Fibroblast of villous mesenchyme (primary cell): Measurements from ENCODE around the gene DLGAP1. TPM values are rescaled to one million over a fixed set of nuclear protein-coding genes. Genes with fewer than 3 reads are reported as not detected.

Experiments used
- DNase-seq: peaks from one replicate; pipeline ENCODE4 v3.0.0-alpha.2; 2010; ENCODE audit warnings: low read depth
- H3K4me3 ChIP-seq: 2 replicates; pipeline ENCODE4 v1.5.1; 2011; ENCODE audit warnings: low read depth, mild to moderate bottlenecking, low read length
- CTCF ChIP-seq: IDR thresholded peaks from 2 replicates; pipeline ENCODE4 v1.5.1; 2012; ENCODE audit warnings: low read depth, mild to moderate bottlenecking, low read length; ENCODE audit not compliant: insufficient read depth
- total RNA-seq: library from RNA; depleted of rRNA; stranded (reverse); fragments of >200 nt; gene quantifications from 2 replicates; pipeline ENCODE4 v1.2.3, GENCODE V29; 2012

The DLGAP1 gene
- total RNA-seq, 1 donor, result 0.86 TPM

GRCh38 chr18:3839581-3839981 is 615.5 kb downstream of the DLGAP1 start:
- no peak for TF ChIP-seq CTCF
- H3K4me3 ChIP-seq, result no peak overlapping the region
- no peak for DNase-seq

- no peak overlapping the region for H3K4me3 ChIP-seq
- DNase-seq, result no peak
- no peak for TF ChIP-seq CTCF
Observed at GRCh38 chr18:3836483-3837335, 618.4 kb downstream of the DLGAP1 start.

GRCh38 chr18:3832025-3832638 is 623.0 kb downstream of the DLGAP1 start:
- TF ChIP-seq CTCF, result no peak
- H3K4me3 ChIP-seq, result no peak overlapping the region
- no peak for DNase-seq

- TF ChIP-seq CTCF, result no peak
- no peak overlapping the region for H3K4me3 ChIP-seq
- no peak for DNase-seq
Observed at GRCh38 chr18:3830604-3831003, 624.5 kb downstream of the DLGAP1 start.

- TF ChIP-seq CTCF, result no peak
- no peak overlapping the region for H3K4me3 ChIP-seq
- no peak for DNase-seq
Observed at GRCh38 chr18:3827236-3827845, 627.8 kb downstream of the DLGAP1 start.

GRCh38 chr18:3826021-3826420 is 629.1 kb downstream of the DLGAP1 start:
- no peak overlapping the region for H3K4me3 ChIP-seq
- TF ChIP-seq CTCF, result no peak
- DNase-seq, result no peak
